ENCODE measurements around the gene YPEL4. TPM values are rescaled to one million over a fixed set of nuclear protein-coding genes. Genes with fewer than 3 reads are reported as not detected.

The YPEL4 gene
- total RNA-seq, 3 donors from 2014 or later (not counting 1 experiment from before 2014, with no cell fraction given) = 1.2 to 1.3 (median 1.2) TPM

- Mint-ChIP-seq H3K4me1 (no peaks in the 10 kb centered on the region), H3K27ac (no peak overlapping the region), H3K4me3 (no peak overlapping the region), H3K27me3 (ENCODE audit: low read depth in 2 of 2) (peaks cover 0 to 6% of the 10 kb centered on the region in 2 donors), H3K36me3 (no peaks in the 10 kb centered on the region), H3K9me3 (no peaks in the 10 kb centered on the region)
- ATAC-seq (no peak), DNase-seq (no peak)
- H3K4me3 ChIP-seq (ENCODE audit: low read length) = no peak overlapping the region
- H3K4me1 ChIP-seq (ENCODE audit: control insufficient read depth, insufficient read depth, low read length) = peaks cover 7% of the 10 kb centered on the region
- H3K27me3 ChIP-seq (ENCODE audit: control insufficient read depth, insufficient read depth, low read length) = no peaks in the 10 kb centered on the region
- H3K9me3 ChIP-seq (ENCODE audit: control insufficient read depth, insufficient read depth, low read length) = no peaks in the 10 kb centered on the region
- 92% methylated on average over 4 of the region's 5 CpGs for WGBS (ENCODE audit: insufficient coverage)
- no peaks in the 10 kb centered on the region for H3K36me3 ChIP-seq (ENCODE audit: control insufficient read depth, insufficient read depth, low read length)
- TF ChIP-seq CTCF (IDR thresholded peaks at IDR 0.05) = no peak
- no peak overlapping the region for H3K27ac ChIP-seq (ENCODE audit: low read length)
- intact Hi-C loops (cut with micrococcal nuclease) = no loop called here
Observed at GRCh38 chr11:57605028-57605420, 44.7 kb downstream of the YPEL4 start.

GRCh38 chr11:57604296-57605027 is 45.2 kb downstream of the YPEL4 start:
- Mint-ChIP-seq H3K27me3 (ENCODE audit: low read depth in 2 of 2) (peaks cover 4 to 12% of the 10 kb centered on the region in 2 donors), H3K27ac (peak overlapping the region in 1 of 2 donors; percentile 44), H3K4me1 (no peaks in the 10 kb centered on the region), H3K36me3 (no peaks in the 10 kb centered on the region), H3K4me3 (no peak overlapping the region), H3K9me3 (no peaks in the 10 kb centered on the region)
- DNase-seq = no peak
- no peak for TF ChIP-seq CTCF (IDR thresholded peaks at IDR 0.05)
- intact Hi-C loops (cut with micrococcal nuclease) = no loop called here
- WGBS (ENCODE audit: insufficient coverage) = 69% methylated on average over 7 of the region's 8 CpGs
- H3K36me3 ChIP-seq (ENCODE audit: control insufficient read depth, insufficient read depth, low read length) = no peaks in the 10 kb centered on the region
- peaks cover 7% of the 10 kb centered on the region for H3K4me1 ChIP-seq (ENCODE audit: control insufficient read depth, insufficient read depth, low read length)
- no peaks in the 10 kb centered on the region for H3K27me3 ChIP-seq (ENCODE audit: control insufficient read depth, insufficient read depth, low read length)
- no peak overlapping the region for H3K27ac ChIP-seq (ENCODE audit: low read length)
- ATAC-seq = peak in 1 of 3 donors; percentile 53
- H3K4me3 ChIP-seq (ENCODE audit: low read length) = no peak overlapping the region
- no peaks in the 10 kb centered on the region for H3K9me3 ChIP-seq (ENCODE audit: control insufficient read depth, insufficient read depth, low read length)

GRCh38 chr11:57601297-57601696 is 48.4 kb downstream of the YPEL4 start:
- Histone ChIP-seq H3K4me3 (ENCODE audit: low read length) (no peak overlapping the region), H3K4me1 (ENCODE audit: control insufficient read depth, insufficient read depth, low read length) (peaks cover 9% of the 10 kb centered on the region), H3K27ac (ENCODE audit: low read length) (no peak overlapping the region), H3K27me3 (ENCODE audit: control insufficient read depth, insufficient read depth, low read length) (peaks cover 6% of the 10 kb centered on the region), H3K9me3 (ENCODE audit: control insufficient read depth, insufficient read depth, low read length) (no peaks in the 10 kb centered on the region), H3K36me3 (ENCODE audit: control insufficient read depth, insufficient read depth, low read length) (no peaks in the 10 kb centered on the region)
- Mint-ChIP-seq H3K4me3 (no peak overlapping the region), H3K9me3 (no peaks in the 10 kb centered on the region), H3K27ac (no peak overlapping the region), H3K36me3 (no peaks in the 10 kb centered on the region), H3K27me3 (ENCODE audit: low read depth in 2 of 2) (peaks cover 18 to 19% of the 10 kb centered on the region in 2 donors), H3K4me1 (peaks cover 0 to 11% of the 10 kb centered on the region in 2 donors)
- DNase-seq (no peak), ATAC-seq (no peak)
- 85% methylated on average over 3 of the region's 3 CpGs for WGBS (ENCODE audit: insufficient coverage)
- intact Hi-C loops (cut with micrococcal nuclease) = no loop called here
- TF ChIP-seq CTCF (IDR thresholded peaks at IDR 0.05) = no peak

- peaks cover 6% of the 10 kb centered on the region for H3K27me3 ChIP-seq (ENCODE audit: control insufficient read depth, insufficient read depth, low read length)
Observed at GRCh38 chr11:57599381-57599780, 50.3 kb downstream of the YPEL4 start.

More at GRCh38 chr11:57599381-57599780, 50.3 kb downstream of the YPEL4 start:
- Histone ChIP-seq H3K4me1 (ENCODE audit: control insufficient read depth, insufficient read depth, low read length) (peaks cover 5% of the 10 kb centered on the region), H3K4me3 (ENCODE audit: low read length) (no peak overlapping the region), H3K27ac (ENCODE audit: low read length) (no peak overlapping the region), H3K9me3 (ENCODE audit: control insufficient read depth, insufficient read depth, low read length) (no peaks in the 10 kb centered on the region), H3K36me3 (ENCODE audit: control insufficient read depth, insufficient read depth, low read length) (no peaks in the 10 kb centered on the region)
- no peak overlapping the region for H3K27ac Mint-ChIP-seq
- ATAC-seq (no peak), DNase-seq (no peak)
- peaks cover 0 to 11% of the 10 kb centered on the region in 2 donors for H3K4me1 Mint-ChIP-seq
- intact Hi-C loops (cut with micrococcal nuclease) = no loop called here
- H3K9me3 Mint-ChIP-seq = no peaks in the 10 kb centered on the region
- H3K27me3 Mint-ChIP-seq (ENCODE audit: low read depth in 2 of 2) = peaks cover 24 to 35% of the 10 kb centered on the region in 2 donors
- H3K36me3 Mint-ChIP-seq = no peaks in the 10 kb centered on the region
- TF ChIP-seq CTCF (IDR thresholded peaks at IDR 0.05) = no peak
- 88% methylated on average over 2 of the region's 2 CpGs for WGBS (ENCODE audit: insufficient coverage)
- H3K4me3 Mint-ChIP-seq = no peak overlapping the region

All from natural killer cell (primary cell).